AG04449 (cell line): Measurements from ENCODE around the gene SASH1.

Experiments used
- CTCF ChIA-PET: fragments of 350-600 bp; formaldehyde crosslinking; extraction: SDS; loops from one replicate; lab custom pipeline; 2021; ENCODE audit warnings: antibody characterized with exemption; lab: Yijun Ruan, JAX
- POLR2A ChIA-PET: fragments of 400-600, 350-600 bp; formaldehyde crosslinking; extraction: SDS; loops from one replicate; lab custom pipeline; 2020; ENCODE audit warnings: antibody characterized with exemption, inconsistent platforms; lab: Yijun Ruan, JAX
- DNase-seq: peaks from one replicate; pipeline ENCODE4 v3.0.0-alpha.2; 2010; ENCODE audit warnings: low read depth, low spot score
- H3K4me3 ChIP-seq: 2 replicates; pipeline ENCODE4 v1.5.1; 2011; ENCODE audit warnings: low read depth, mild to moderate bottlenecking, control low read depth, low read length
- CTCF ChIP-seq: IDR thresholded peaks from one replicate; pipeline ENCODE4 v1.5.1; 2011; ENCODE audit warnings: mild to moderate bottlenecking, moderate library complexity, low read length, control low read depth, inconsistent platforms; ENCODE audit not compliant: insufficient read depth; ENCODE audit errors: missing control alignments

Gene SASH1

GRCh38 chr6:148423133-148423532 lies 80.5 kb downstream of the SASH1 start:
- no peak overlapping the region for H3K4me3 ChIP-seq
- no peak for TF ChIP-seq CTCF
- CTCF ChIA-PET: interaction anchor here (0.8 kb wide), 1 partner anchor 246 kb away, joined by 4 read pairs; no protein-coding TSS in a partner anchor
- POLR2A ChIA-PET: no interaction called here
- DNase-seq: no peak

DNA sequence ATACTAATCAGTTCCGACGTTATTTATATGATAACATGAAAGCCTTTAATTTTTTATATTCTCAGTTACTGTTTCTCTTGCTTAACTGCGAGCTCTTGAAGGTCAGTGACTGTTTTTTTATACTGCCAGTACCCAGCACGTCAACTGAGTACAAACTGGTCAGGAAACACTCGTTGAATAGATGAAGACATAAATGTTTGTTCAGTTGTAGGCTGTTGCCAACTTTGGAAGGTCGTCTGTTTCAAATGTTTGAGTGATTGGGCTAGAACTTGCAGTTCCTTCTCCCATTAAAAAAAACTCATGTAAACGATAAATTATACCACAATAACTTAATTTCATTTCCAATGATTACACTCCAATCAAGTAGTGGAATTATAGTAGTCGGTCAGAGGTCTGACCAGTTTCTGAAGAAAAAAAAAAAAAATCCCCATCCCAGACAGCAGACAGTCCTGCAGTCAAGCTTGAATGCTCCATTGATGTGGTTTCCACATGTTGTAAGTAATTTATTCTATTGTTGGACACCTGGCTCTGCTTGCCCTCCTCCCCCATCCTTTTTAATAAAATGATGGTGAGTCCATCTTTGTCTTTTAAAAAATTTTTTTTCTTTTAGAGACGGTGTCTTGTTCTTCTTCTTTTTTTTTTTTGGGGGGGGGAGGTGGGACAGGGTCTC lies 81.1 kb downstream of the SASH1 start:
- H3K4me3 ChIP-seq: no peak overlapping the region
- no peak for TF ChIP-seq CTCF
- ChIA-PET CTCF (interaction anchor here (0.8 kb wide), 1 partner anchor 246 kb away, joined by 4 read pairs; no protein-coding TSS in a partner anchor), POLR2A (no interaction called here)
- no peak for DNase-seq

GRCh38 chr6:148425443-148425842 lies 82.8 kb downstream of the SASH1 start:
- TF ChIP-seq CTCF: no peak
- ChIA-PET POLR2A (no interaction called here), CTCF (interaction anchor here (0.8 to 1.4 kb wide), 2 partner anchors 11 to 245 kb away, joined by 3 read pairs; no protein-coding TSS in a partner anchor)
- no peak for DNase-seq
- no peak overlapping the region for H3K4me3 ChIP-seq

DNA sequence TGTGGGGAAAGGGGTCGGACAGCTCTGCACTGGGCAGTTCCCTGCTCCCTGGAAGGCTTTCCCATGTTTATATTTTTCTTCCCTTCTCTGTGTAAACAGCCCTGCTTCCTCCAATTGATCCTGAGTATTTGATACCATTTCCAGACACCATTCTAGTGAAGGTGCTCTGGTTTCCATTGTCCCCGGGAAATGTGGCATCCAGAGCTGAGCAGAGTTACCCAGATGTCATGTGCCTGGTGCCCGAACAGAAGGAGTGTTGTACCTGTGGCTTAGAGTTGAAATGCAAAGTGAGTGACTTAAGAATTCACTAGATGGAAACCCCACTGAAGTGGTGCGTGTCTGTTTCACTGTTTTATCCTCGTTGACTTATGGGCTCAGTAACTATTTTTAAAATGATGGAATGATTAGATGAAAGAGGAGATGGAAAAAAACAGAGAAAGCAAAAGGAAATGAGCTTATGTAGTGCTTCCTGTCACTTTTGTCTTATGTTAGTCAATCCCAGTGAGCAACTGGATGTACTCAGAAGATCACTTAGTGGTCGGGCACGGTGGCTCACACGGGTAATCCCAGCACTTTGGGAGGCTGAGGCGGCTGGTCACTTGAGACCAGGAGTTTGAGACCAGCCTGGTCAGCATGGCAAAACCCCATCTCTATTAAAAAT lies 83.8 kb downstream of the SASH1 start:
- no peak overlapping the region for H3K4me3 ChIP-seq
- DNase-seq: no peak
- ChIA-PET CTCF (interaction anchor here (1.0 kb wide), 1 partner anchor 10 kb away, joined by 3 read pairs; no protein-coding TSS in a partner anchor), POLR2A (no interaction called here)
- no peak for TF ChIP-seq CTCF

GRCh38 chr6:148427333-148427732 lies 84.7 kb downstream of the SASH1 start:
- no peak for DNase-seq
- TF ChIP-seq CTCF: no peak
- ChIA-PET CTCF (interaction anchor here (0.9 kb wide), 1 partner anchor 10 kb away, joined by 3 read pairs; no protein-coding TSS in a partner anchor), POLR2A (no interaction called here)
- no peak overlapping the region for H3K4me3 ChIP-seq

- no peak for TF ChIP-seq CTCF
- no peak for DNase-seq
- ChIA-PET POLR2A (no interaction called here), CTCF (no interaction called here)
- no peak overlapping the region for H3K4me3 ChIP-seq
These were observed 86.8 kb downstream of the SASH1 start for GRCh38 chr6:148429423-148429822.
